Stomach (tissue), 19 donors: Measurements from ENCODE around the gene DIP2A. TPM values are rescaled to one million over a fixed set of nuclear protein-coding genes. Genes with fewer than 3 reads are reported as not detected.
A peak's percentile ranks its signal among the peaks of the same experiment; 100 is the strongest.

ENCODE experiments used
- DNase-seq, 2 donors: peaks; one replicate each; pipeline versions ENCODE4 v3.0.0 to v3.0.0-alpha.2; 2013 to 2019
- H3K27ac ChIP-seq, 5 donors: fragments of 200-600 bp in 4 of 5; sonication (generic) in 4 of 5; one replicate each; pipeline ENCODE4 v1.5.1; 2013 to 2019; ENCODE audit warnings: mild to moderate bottlenecking in 1 of 5, moderate library complexity in 1 of 5
- H3K27me3 ChIP-seq, 3 donors: fragments of 200-600 bp; sonication (generic); one replicate each; pipeline ENCODE4 v1.5.1; 2017 to 2019; ENCODE audit warnings: mixed run types in 1 of 3
- H3K36me3 ChIP-seq, 4 donors: fragments of 200-600 bp; sonication (generic); 1 replicate in 3 of 4; 2 replicates in 1 of 4; pipeline ENCODE4 v1.5.1; 2016 to 2019
- H3K4me1 ChIP-seq, 4 donors: fragments of 200-600 bp; sonication (generic); one replicate each; pipeline ENCODE4 v1.5.1; 2016 to 2019
- H3K4me3 ChIP-seq, 4 donors: fragments of 200-600 bp; sonication (generic) in 3 of 4; one replicate each; pipeline ENCODE4 v1.5.1; 2016 to 2019; ENCODE audit warnings: mild to moderate bottlenecking in 1 of 4
- H3K9me3 ChIP-seq, 4 donors: fragments of 200-600 bp; sonication (generic); one replicate each; pipeline ENCODE4 v1.5.1; 2016 to 2019
- CTCF ChIP-seq, 7 experiments: fragments of 450-650 bp in 4 of 7; fragments of 200-600 bp in 3 of 7; sonication (generic) in 3 of 7; IDR thresholded peaks; one replicate each; pipeline ENCODE4 v1.5.1; 2016 to 2019; ENCODE audit warnings: antibody characterized with exemption in 7 of 7, control low read depth in 2 of 7, mild to moderate bottlenecking in 1 of 7
- EP300 ChIP-seq: sonication (generic); formaldehyde crosslinking; IDR thresholded peaks from one replicate; pipeline ENCODE4 v1.6.1; 2017; ENCODE audit warnings: antibody characterized with exemption
- POLR2A ChIP-seq, 4 donors: fragments of 450-650 bp; IDR thresholded peaks; one replicate each; pipeline ENCODE4 v1.6.1; 2016; ENCODE audit warnings: antibody characterized with exemption in 4 of 4, control low read depth in 2 of 4, mild to moderate bottlenecking in 1 of 4, moderate library complexity in 1 of 4
- POLR2AphosphoS5 ChIP-seq, 3 donors: sonication (generic); formaldehyde crosslinking; IDR thresholded peaks; one replicate each; pipeline ENCODE4 v1.6.1; 2016; ENCODE audit warnings: antibody characterized with exemption in 3 of 3
- WGBS, 5 donors: extraction: QIAGEN DNeasy Blood & Tissue Kit in 3 of 5; methylation state at CpG; one replicate each; pipeline versions ENCODE4 v1.1.5 to v1.1.7; 2013 to 2018; 5-methylcytosine and 5-hydroxymethylcytosine counted together
- intact Hi-C: fragments of 100-400 bp; cut with DNase I; formaldehyde crosslinking; loops from one replicate; pipeline ENCODE4 v1.15.1; 2023; ENCODE audit warnings: low total_unique reads
- long read RNA-seq, 10 donors: transcript quantifications; one replicate each; lab custom pipeline, GENCODE V29; 2026
- polyA plus RNA-seq, 3 donors: library from polyadenylated mRNA; stranded (reverse); fragments of 200-250 nt; gene quantifications; one replicate each; pipeline ENCODE4 v1.2.3, GENCODE V29; 2013
- total RNA-seq, 5 donors: library from RNA; depleted of rRNA; stranded (reverse); fragments of >200 nt; gene quantifications; one replicate each; pipeline versions ENCODE4 v1.1.0 to v1.2.3, GENCODE V29; 2014 to 2016
- donor health status: healthy with polysubstance abuse.
- donor health status: Bipolar disorder and iron deficiency.
- donor health status: healthy.

DIP2A gene
- total RNA-seq (100 to 1,000 TPM in 2 of 5 donors, 10 to 100 TPM in 3; 49.0 to 122 (median 61.8) TPM), polyA plus RNA-seq (10 to 100 TPM in 2 of 3 donors, 1 to 10 TPM in 1; 7.3 to 17.3 (median 10.8) TPM)
- long read RNA-seq, donor 1: 0 reads
- long read RNA-seq, donor 2: 0 reads
- long read RNA-seq, donor 3, full-length matches to known transcripts: 1 of 1 reads
- long read RNA-seq, donor 3, partial matches to known transcripts: 0 of 1 reads
- long read RNA-seq, donor 3, other reads (novel, unspliced or antisense): 0 of 1 reads
- long read RNA-seq, donor 4: 0 reads
- long read RNA-seq, donor 5, full-length matches to known transcripts: 3 of 3 reads
- long read RNA-seq, donor 5, partial matches to known transcripts: 0 of 3 reads
- long read RNA-seq, donor 5, other reads (novel, unspliced or antisense): 0 of 3 reads
- long read RNA-seq, donor 6, full-length matches to known transcripts: 2 of 8 reads
- long read RNA-seq, donor 6, partial matches to known transcripts: 6 of 8 reads
- long read RNA-seq, donor 6, other reads (novel, unspliced or antisense): 0 of 8 reads
- long read RNA-seq, donor 7: 0 reads
- long read RNA-seq, donor 8, partial matches to known transcripts: 0 of 1 reads
- long read RNA-seq, donor 8, other reads (novel, unspliced or antisense): 0 of 1 reads
- long read RNA-seq, donor 9, partial matches to known transcripts: 13 of 14 reads
- long read RNA-seq, donor 9, other reads (novel, unspliced or antisense): 0 of 14 reads
- long read RNA-seq, donor 10: 0 reads

- H3K36me3 ChIP-seq: peaks cover 0 to 9% (median under 1%) of the 10 kb centered on the region in 4 donors
- peak in 1 of 4 donors; percentile 14 for TF ChIP-seq POLR2A (IDR thresholded peaks at IDR 0.05)
- no peak for TF ChIP-seq EP300
- no peak for TF ChIP-seq CTCF (IDR thresholded peaks at IDR 0.05)
- peak; percentile 87 to 96 (median 87) for TF ChIP-seq POLR2AphosphoS5 (IDR thresholded peaks at IDR 0.05)
- no peaks in the 10 kb centered on the region for H3K27me3 ChIP-seq
- intact Hi-C loops: no loop called here
- peaks cover 37 to 74% (median 55%) of the 10 kb centered on the region in 4 donors for H3K4me1 ChIP-seq
- peak within 1 kb of the TSS; percentile 71 to 98 (median 97) for H3K4me3 ChIP-seq
- H3K27ac ChIP-seq: peak within 1 kb of the TSS; percentile 88 to 97 (median 93)
- no peaks in the 10 kb centered on the region for H3K9me3 ChIP-seq
- 0 to 1% (median 0%) methylated on average over 27 to 90 of the region's 91 CpGs for WGBS, 5 donors
- DNase-seq: peak; percentile 96 to 99
These were observed at the start of gene DIP2A for GRCh38 chr21:46458315-46459023. Gene DIP2A (plus strand): TSS chr21:46458891. CDS start chr21:46459132, 241 bp downstream.

- H3K36me3 ChIP-seq: peaks cover 14 to 72% (median 56%) of the 10 kb centered on the region in 4 donors
- 91 to 95% (median 94%) methylated on average over 32 of the region's 32 CpGs for WGBS, 5 donors
- no peaks in the 10 kb centered on the region for H3K4me1 ChIP-seq
- DNase-seq: no peak
- no peaks in the 10 kb centered on the region for H3K9me3 ChIP-seq
- H3K27ac ChIP-seq: no peak overlapping the region
- intact Hi-C loops: no loop called here
- H3K27me3 ChIP-seq: no peaks in the 10 kb centered on the region
- H3K4me3 ChIP-seq: no peak overlapping the region
- TF ChIP-seq CTCF (IDR thresholded peaks at IDR 0.05): no peak
- TF ChIP-seq POLR2A (IDR thresholded peaks at IDR 0.05): no peak
- TF ChIP-seq POLR2AphosphoS5 (IDR thresholded peaks at IDR 0.05): no peak
- TF ChIP-seq EP300: no peak
These were observed 48.9 kb upstream of the DIP2A start for GRCh38 chr21:46409641-46410406.

GRCh38 chr21:46410516-46410915 is 48.2 kb upstream of the DIP2A start:
- intact Hi-C loops: no loop called here
- no peaks in the 10 kb centered on the region for H3K4me1 ChIP-seq
- peaks cover 14 to 72% (median 54%) of the 10 kb centered on the region in 4 donors for H3K36me3 ChIP-seq
- 96 to 98% (median 96%) methylated on average over 9 of the region's 9 CpGs for WGBS, 5 donors
- H3K4me3 ChIP-seq: no peak overlapping the region
- DNase-seq: no peak
- no peak overlapping the region for H3K27ac ChIP-seq
- TF ChIP-seq POLR2AphosphoS5 (IDR thresholded peaks at IDR 0.05) (no peak), EP300 (no peak), CTCF (IDR thresholded peaks at IDR 0.05) (no peak), POLR2A (IDR thresholded peaks at IDR 0.05) (no peak)
- H3K9me3 ChIP-seq: no peaks in the 10 kb centered on the region
- H3K27me3 ChIP-seq: no peaks in the 10 kb centered on the region
